Endodermal cell (in vitro differentiated cells): ENCODE data around the gene RAB3IP. TPM values are rescaled to one million over a fixed set of nuclear protein-coding genes. Genes with fewer than 3 reads are reported as not detected.

Experiments
- DNase-seq: peaks from one replicate; pipeline ENCODE4 v3.0.0-alpha.2; 2017
- H3K27ac ChIP-seq: 2 replicates; pipeline ENCODE4 v1.5.1; 2013; ENCODE audit warnings: mild to moderate bottlenecking, low read depth, low read length, moderate library complexity
- H3K27me3 ChIP-seq: 2 replicates; pipeline ENCODE4 v1.6.1; 2013; ENCODE audit warnings: mild to moderate bottlenecking, low read length, moderate library complexity; ENCODE audit not compliant: insufficient read depth, control insufficient read depth, poor library complexity, severe bottlenecking
- H3K36me3 ChIP-seq: 2 replicates; pipeline ENCODE4 v1.7.0; 2013; ENCODE audit warnings: mild to moderate bottlenecking, low read length, moderate library complexity; ENCODE audit not compliant: control insufficient read depth, insufficient read depth
- H3K4me1 ChIP-seq: one replicate; pipeline ENCODE4 v1.7.0; 2013; ENCODE audit warnings: low read length; ENCODE audit not compliant: control insufficient read depth, insufficient read depth
- H3K4me3 ChIP-seq: 2 replicates; pipeline ENCODE4 v1.5.1; 2013; ENCODE audit warnings: mild to moderate bottlenecking, low read length, moderate library complexity
- H3K9ac ChIP-seq: 2 replicates; pipeline ENCODE4 v1.6.1; 2013; ENCODE audit warnings: mild to moderate bottlenecking, low read length, moderate library complexity; ENCODE audit not compliant: poor library complexity, severe bottlenecking; ENCODE audit errors: extremely low read depth
- H3K9me3 ChIP-seq: 2 replicates; pipeline ENCODE4 v1.6.1; 2013; ENCODE audit warnings: mild to moderate bottlenecking, low read length, moderate library complexity; ENCODE audit not compliant: control insufficient read depth
- H3K27ac Mint-ChIP-seq: 2 replicates; pipeline ENCODE4 v1.8.0; 2020; ENCODE audit warnings: mixed read lengths
- H3K27me3 Mint-ChIP-seq: 2 replicates; pipeline ENCODE4 v1.8.0; 2021; ENCODE audit warnings: mild to moderate bottlenecking, mixed read lengths; ENCODE audit not compliant: insufficient read depth
- H3K36me3 Mint-ChIP-seq: 2 replicates; pipeline ENCODE4 v1.8.0; 2020; ENCODE audit warnings: low read depth, mixed read lengths
- H3K4me1 Mint-ChIP-seq: 2 replicates; pipeline ENCODE4 v1.8.0; 2020; ENCODE audit warnings: mixed read lengths
- H3K4me3 Mint-ChIP-seq: 2 replicates; pipeline ENCODE4 v1.8.0; 2020; ENCODE audit warnings: mild to moderate bottlenecking, moderate library complexity, mixed read lengths
- H3K9me3 Mint-ChIP-seq: 2 replicates; pipeline ENCODE4 v1.8.0; 2020; ENCODE audit warnings: mild to moderate bottlenecking, mixed read lengths
- CTCF ChIP-seq: fragments of 200-600 bp; sonication (generic); conservative IDR thresholded peaks from 2 replicates; pipeline ENCODE4 v1.5.0; 2021; ENCODE audit warnings: antibody characterized with exemption, mild to moderate bottlenecking
- WGBS, 2 experiments: methylation state at CpG; one replicate each; pipeline versions ENCODE4 v1.1.5 to v1.1.7; 2013; ENCODE audit warnings: missing lambda C conversion rate in 2 of 2, mixed read lengths in 1 of 2; ENCODE audit not compliant: insufficient coverage in 1 of 2, insufficient read length in 1 of 2; 5-methylcytosine and 5-hydroxymethylcytosine counted together
- total RNA-seq, 2 donors: library from RNA; stranded (reverse); fragmentation: NEBNext Ultra II Directional in 1 of 2; extraction: Animal tissue kit (Norgen Biotek cat#: 25700) in 1 of 2; gene quantifications; 2 replicates in 1 of 2; 3 replicates in 1 of 2; pipeline ENCODE4 v1.2.1, GENCODE V29; 2021

The RAB3IP gene
- total RNA-seq, 2 donors from 2014 or later, result 48.3 to 52.8 TPM

- peaks cover 8% of the 10 kb centered on the region for H3K27me3 Mint-ChIP-seq
- Histone ChIP-seq H3K4me1 (no peaks in the 10 kb centered on the region), H3K9me3 (peaks cover 11% of the 10 kb centered on the region), H3K36me3 (peaks cover 7% of the 10 kb centered on the region), H3K27me3 (no peaks in the 10 kb centered on the region), H3K27ac (no peak overlapping the region), H3K9ac (no peak overlapping the region), H3K4me3 (no peak overlapping the region)
- H3K36me3 Mint-ChIP-seq, result peaks cover 4% of the 10 kb centered on the region
- peaks cover 18% of the 10 kb centered on the region for H3K4me1 Mint-ChIP-seq
- TF ChIP-seq CTCF, result no peak
- no peak overlapping the region for H3K4me3 Mint-ChIP-seq
- no peak for DNase-seq
- WGBS, 2 experiments, result 63% methylated on average over 2 of the region's 4 CpGs; no CpG with 5 or more reads in 1 of the 2 experiments
- H3K9me3 Mint-ChIP-seq, result peaks cover 9% of the 10 kb centered on the region
- H3K27ac Mint-ChIP-seq, result no peak overlapping the region
Observed at GRCh38 chr12:69744109-69744508, 5.4 kb downstream of the RAB3IP start.

- Mint-ChIP-seq H3K27ac (no peak overlapping the region), H3K9me3 (peaks cover 22% of the 10 kb centered on the region), H3K36me3 (peaks cover 29% of the 10 kb centered on the region), H3K4me1 (no peaks in the 10 kb centered on the region), H3K27me3 (no peaks in the 10 kb centered on the region), H3K4me3 (no peak overlapping the region)
- H3K4me3 ChIP-seq, result no peak overlapping the region
- H3K36me3 ChIP-seq, result peaks cover 15% of the 10 kb centered on the region
- no peak overlapping the region for H3K9ac ChIP-seq
- no peak for DNase-seq
- no peaks in the 10 kb centered on the region for H3K27me3 ChIP-seq
- H3K27ac ChIP-seq, result no peak overlapping the region
- H3K4me1 ChIP-seq, result no peaks in the 10 kb centered on the region
- TF ChIP-seq CTCF, result no peak
- peaks cover 18% of the 10 kb centered on the region for H3K9me3 ChIP-seq
- WGBS, 2 experiments, result no CpG with 5 or more reads among the region's 1 CpG
Observed at GRCh38 chr12:69751476-69751875, 12.8 kb downstream of the RAB3IP start.

- H3K27me3 ChIP-seq, result no peaks in the 10 kb centered on the region
- TF ChIP-seq CTCF, result no peak
- no peak overlapping the region for H3K9ac ChIP-seq
- H3K9me3 Mint-ChIP-seq, result peaks cover 32% of the 10 kb centered on the region
- DNase-seq, result no peak
- H3K4me1 Mint-ChIP-seq, result no peaks in the 10 kb centered on the region
- no peaks in the 10 kb centered on the region for H3K27me3 Mint-ChIP-seq
- H3K4me3 ChIP-seq, result no peak overlapping the region
- peaks cover 28% of the 10 kb centered on the region for H3K36me3 ChIP-seq
- no peak overlapping the region for H3K27ac Mint-ChIP-seq
- no peak overlapping the region for H3K27ac ChIP-seq
- peaks cover 46% of the 10 kb centered on the region for H3K36me3 Mint-ChIP-seq
- H3K4me1 ChIP-seq, result no peaks in the 10 kb centered on the region
- 97 to 100% methylated on average over 3 to 5 of the region's 5 CpGs for WGBS, 2 experiments
- H3K9me3 ChIP-seq, result peaks cover 19% of the 10 kb centered on the region
- H3K4me3 Mint-ChIP-seq, result no peak overlapping the region
Observed at GRCh38 chr12:69755302-69755701, 16.6 kb downstream of the RAB3IP start.
